GM12878 (cell line): ENCODE results near the gene KRTAP10-8.

Experiments
- BCLAF1 ChIP-seq: fragments of 450-650 bp; IDR thresholded peaks from 2 replicates; pipeline ENCODE4 v1.6.1; 2017; ENCODE audit warnings: antibody characterized with exemption, mild to moderate bottlenecking, moderate library complexity
- JUNB ChIP-seq: IDR thresholded peaks from 2 replicates; pipeline ENCODE4 v1.6.1; 2016; ENCODE audit warnings: antibody characterized with exemption, mild to moderate bottlenecking
- POLR2A ChIP-seq: IDR thresholded peaks from 2 replicates; pipeline ENCODE4 v1.6.1; 2011; ENCODE audit warnings: low read depth, mild to moderate bottlenecking, low read length
- REST ChIP-seq: IDR thresholded peaks from 2 replicates; pipeline ENCODE4 v1.6.1; 2012; ENCODE audit warnings: mild to moderate bottlenecking, low read depth, low read length
- ZNF274 ChIP-seq: IDR thresholded peaks from one replicate; pipeline ENCODE4 v1.8.0; 2011; ENCODE audit not compliant: insufficient read length, insufficient read depth
- TF ChIP-seq, protein P1 (sequence below), 3 experiments: IDR thresholded peaks in 2 of 3; conservative IDR thresholded peaks in 1 of 3; 2 replicates each; pipeline ENCODE4 v1.5.1; 2011; ENCODE audit warnings: low read depth in 3 of 3, low read length in 3 of 3, mild to moderate bottlenecking in 3 of 3, control low read depth in 2 of 3, moderate library complexity in 2 of 3, inconsistent platforms in 1 of 3, mixed read lengths in 1 of 3; ENCODE audit not compliant: control insufficient read depth in 2 of 3, insufficient read depth in 1 of 3; ENCODE audit errors: extremely low read depth in 1 of 3

- no peak for TF ChIP-seq ZNF274
- TF ChIP-seq, protein P1, sequence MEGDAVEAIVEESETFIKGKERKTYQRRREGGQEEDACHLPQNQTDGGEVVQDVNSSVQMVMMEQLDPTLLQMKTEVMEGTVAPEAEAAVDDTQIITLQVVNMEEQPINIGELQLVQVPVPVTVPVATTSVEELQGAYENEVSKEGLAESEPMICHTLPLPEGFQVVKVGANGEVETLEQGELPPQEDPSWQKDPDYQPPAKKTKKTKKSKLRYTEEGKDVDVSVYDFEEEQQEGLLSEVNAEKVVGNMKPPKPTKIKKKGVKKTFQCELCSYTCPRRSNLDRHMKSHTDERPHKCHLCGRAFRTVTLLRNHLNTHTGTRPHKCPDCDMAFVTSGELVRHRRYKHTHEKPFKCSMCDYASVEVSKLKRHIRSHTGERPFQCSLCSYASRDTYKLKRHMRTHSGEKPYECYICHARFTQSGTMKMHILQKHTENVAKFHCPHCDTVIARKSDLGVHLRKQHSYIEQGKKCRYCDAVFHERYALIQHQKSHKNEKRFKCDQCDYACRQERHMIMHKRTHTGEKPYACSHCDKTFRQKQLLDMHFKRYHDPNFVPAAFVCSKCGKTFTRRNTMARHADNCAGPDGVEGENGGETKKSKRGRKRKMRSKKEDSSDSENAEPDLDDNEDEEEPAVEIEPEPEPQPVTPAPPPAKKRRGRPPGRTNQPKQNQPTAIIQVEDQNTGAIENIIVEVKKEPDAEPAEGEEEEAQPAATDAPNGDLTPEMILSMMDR (IDR thresholded peaks at IDR 0.05 in 2 of 3, conservative IDR thresholded peaks at IDR 0.05 in 1 of 3; ENCODE audit: control insufficient read depth in 2 of 3, extremely low read depth in 1 of 3, insufficient read depth in 1 of 3, low read depth in 3 of 3, low read length in 3 of 3) = no peak
- no peak for TF ChIP-seq JUNB
- no peak for TF ChIP-seq BCLAF1
- no peak for TF ChIP-seq REST
- no peak for TF ChIP-seq POLR2A
These were observed 47.8 kb upstream of the KRTAP10-8 start for GRCh38 chr21:44564099-44564498.
